Stimulated activated CD4-positive, alpha-beta T cell treated with anti-CD3 and anti-CD28 coated beads, Interleukin-4, amount 100 ng/mL, for 4 hours (primary cell): ENCODE results near the gene ZNF618.

Source experiments
- DNase-seq, 2 experiments: peaks; one replicate each; pipeline ENCODE4 v3.0.0-alpha.2; 2020

Gene ZNF618

DNA sequence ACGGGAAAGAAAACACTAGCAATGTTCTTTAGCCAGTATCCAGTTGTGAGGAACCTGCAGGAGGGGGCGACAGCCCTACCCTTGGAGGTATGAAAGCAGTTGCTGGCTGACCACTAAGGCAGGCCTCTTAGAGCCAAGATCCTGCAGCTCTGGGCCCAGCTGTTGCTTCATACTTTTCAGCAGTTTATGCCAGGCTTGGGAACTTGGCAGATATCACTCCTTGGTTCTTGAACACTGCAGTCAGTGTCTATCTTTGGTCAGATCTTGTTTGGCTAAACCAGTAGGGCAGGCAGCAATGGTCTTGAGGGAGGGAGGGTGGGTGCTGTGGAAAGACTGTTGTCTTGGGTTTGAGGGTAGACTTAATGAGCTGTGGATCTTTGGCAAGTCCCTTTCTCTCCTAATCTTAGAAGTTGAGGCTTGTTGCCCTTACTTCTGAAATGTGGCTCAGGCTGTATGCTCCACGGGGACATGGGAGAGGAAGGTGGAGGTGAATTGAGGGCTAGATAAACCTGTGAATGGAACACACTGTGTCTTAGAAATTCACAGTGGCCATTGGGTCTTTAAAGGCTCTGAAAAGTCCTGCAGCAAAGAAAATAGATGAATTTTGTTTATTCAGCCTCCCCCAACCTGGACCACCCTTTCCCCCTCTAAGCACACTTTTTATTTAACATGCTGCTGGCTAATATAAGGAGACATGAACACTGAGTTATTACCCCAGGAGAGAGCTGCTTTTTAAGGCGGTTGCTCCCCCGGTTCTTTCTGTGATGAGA is 37.5 kb downstream of the ZNF618 start:
- no peak for DNase-seq

DNA sequence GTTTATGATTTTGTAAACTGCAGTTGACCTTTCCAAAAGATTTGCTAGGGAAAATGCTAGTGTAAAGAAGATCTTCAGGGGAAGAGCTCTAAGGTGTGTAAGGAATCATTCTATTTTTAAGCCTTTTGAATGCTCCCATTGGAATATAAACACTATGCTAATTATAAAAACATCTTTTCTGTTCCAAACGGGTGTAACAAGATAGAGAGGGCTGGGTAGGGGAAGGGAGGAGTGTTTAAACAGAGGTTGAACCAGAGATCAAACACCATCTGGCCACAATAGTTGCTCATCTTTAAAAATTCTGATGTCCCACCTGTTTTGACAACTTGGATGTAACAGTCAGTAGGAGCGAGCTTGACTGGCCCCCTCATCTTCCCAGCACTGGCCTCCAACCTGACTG is 38.4 kb downstream of the ZNF618 start:
- DNase-seq = no peak

GRCh38 chr9:113915817-113916434 is 39.8 kb downstream of the ZNF618 start:
- DNase-seq = no peak

GRCh38 chr9:113916931-113917330 is 40.8 kb downstream of the ZNF618 start:
- no peak for DNase-seq

- DNase-seq = no peak
Measured at GRCh38 chr9:113918697-113919350, 42.7 kb downstream of the ZNF618 start.

DNA sequence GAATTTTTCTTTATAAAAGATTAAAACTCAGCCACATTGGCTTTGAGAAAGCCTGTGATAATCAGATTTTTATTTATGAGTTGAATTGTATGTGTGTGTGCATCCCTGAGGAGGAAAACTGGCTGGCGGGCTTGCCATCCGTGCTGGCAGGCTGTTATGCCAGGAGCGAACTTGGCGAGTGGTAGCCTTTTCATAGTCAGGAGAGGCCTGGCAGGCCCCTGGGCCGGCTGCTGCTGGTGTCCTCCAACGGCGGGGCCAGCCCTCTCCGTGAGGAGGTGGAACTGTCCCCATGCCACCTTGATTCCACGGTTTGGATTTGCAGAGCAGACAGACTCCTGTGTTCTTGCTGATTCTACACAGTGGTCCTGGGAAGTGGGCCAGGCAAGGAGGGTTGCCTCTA is 43.3 kb downstream of the ZNF618 start:
- DNase-seq = no peak

DNA sequence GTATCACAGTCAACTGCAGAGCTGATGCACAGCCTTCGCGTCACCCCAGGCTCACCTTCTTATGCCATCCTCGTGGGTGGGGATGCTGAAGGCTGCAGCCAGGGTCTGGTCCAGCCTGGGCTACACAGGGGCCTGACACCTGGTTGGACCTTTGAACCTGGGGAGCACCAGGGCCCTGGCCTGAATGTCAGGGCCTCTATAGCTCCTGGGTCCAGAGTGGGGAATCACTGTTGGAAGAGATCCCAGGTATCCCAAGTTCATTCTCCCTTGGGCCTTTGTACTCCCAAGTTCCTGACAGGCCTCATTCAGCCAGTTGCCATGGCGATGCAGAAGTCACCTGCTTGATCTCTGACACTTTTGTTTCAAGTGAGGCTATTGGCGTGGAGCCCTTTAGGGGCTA is 43.8 kb downstream of the ZNF618 start:
- no peak for DNase-seq

GRCh38 chr9:113920872-113921271 is 44.8 kb downstream of the ZNF618 start:
- DNase-seq = no peak

DNA sequence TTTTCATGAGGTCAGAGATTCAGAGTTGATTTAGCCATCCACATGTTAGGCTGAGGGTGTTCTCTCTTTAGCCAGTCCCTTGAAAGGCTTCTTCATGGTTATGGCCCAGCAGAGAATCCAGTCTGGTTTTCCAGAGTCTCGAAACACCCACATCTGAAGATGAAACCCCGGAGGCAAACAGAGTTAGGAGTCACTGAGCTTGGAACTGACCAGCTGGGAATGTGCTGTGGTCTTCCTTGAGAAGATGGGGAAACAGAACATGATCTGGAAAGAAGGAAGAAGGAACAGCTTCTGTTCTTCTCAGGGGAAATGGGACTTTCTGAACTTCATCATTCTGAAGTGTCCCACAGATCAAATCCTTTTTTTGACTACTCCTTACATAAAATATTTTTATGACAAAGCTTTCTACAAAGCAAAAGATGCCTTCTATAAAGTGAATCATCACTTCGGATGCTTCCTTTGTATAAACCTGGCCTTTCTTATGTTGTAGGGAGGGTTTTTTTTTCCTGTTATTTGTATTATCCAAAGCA is 45.4 kb downstream of the ZNF618 start:
- DNase-seq = no peak

- DNase-seq = no peak
Measured at GRCh38 chr9:113922160-113922559, 46.1 kb downstream of the ZNF618 start.

DNA sequence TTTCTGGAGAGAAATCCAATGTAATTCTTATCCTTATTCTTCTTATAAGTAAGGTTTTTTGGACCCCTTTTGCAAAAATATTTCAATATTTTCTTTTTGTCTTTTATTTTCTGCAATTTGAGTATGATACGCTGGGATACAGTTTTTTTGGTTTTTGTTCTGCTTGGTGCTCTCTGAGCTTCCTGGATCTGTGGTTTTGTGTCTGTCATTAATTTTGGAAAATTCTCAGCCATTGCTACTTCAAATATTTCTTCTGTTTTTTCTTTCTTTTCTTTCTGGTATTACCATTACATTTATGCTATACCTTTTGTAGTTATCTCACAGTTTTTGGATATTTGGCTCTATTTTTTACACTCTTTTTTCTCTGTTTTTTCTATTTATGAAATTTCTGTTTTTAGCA is 50.1 kb downstream of the ZNF618 start:
- DNase-seq = no peak

DNA sequence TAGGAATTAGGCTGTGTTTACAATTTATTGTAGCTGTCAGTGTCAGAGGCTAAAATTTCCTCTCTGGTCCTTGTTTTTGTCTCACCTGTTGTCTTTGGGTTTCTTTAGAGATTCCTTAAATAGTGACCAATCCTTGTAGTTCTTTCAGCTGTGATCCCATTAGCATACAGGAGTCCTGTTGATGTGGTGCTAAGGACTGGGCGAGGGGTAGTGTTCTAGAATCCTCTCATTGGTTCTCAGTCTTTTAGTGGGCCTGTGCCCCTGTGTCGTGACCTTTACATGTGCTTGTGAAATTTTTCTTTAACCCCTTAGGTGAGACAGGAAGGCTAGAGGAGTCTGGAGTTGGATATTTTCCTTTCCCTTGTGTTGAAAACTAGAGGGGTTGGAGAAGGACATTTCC is 51.2 kb downstream of the ZNF618 start:
- no peak for DNase-seq

DNA sequence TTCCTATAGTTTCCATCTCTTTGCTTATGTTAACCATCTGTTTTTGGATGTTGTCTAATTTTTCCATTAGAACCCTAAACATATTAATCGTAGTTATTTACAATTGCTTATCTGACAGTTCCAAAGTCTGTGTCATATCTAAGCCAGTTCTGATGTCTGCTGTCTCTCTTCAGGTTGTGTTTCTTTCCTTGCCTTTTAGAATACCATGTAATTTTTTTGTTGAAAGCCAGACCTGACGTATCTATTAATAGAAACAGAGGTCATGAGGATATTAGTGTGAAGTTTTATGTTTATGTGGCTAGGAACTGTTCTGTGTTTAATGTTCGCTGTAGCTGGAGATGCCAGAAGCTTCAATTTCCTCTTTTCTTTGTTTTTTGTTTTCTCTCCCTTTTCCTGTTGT is 52.2 kb downstream of the ZNF618 start:
- no peak for DNase-seq

DNA sequence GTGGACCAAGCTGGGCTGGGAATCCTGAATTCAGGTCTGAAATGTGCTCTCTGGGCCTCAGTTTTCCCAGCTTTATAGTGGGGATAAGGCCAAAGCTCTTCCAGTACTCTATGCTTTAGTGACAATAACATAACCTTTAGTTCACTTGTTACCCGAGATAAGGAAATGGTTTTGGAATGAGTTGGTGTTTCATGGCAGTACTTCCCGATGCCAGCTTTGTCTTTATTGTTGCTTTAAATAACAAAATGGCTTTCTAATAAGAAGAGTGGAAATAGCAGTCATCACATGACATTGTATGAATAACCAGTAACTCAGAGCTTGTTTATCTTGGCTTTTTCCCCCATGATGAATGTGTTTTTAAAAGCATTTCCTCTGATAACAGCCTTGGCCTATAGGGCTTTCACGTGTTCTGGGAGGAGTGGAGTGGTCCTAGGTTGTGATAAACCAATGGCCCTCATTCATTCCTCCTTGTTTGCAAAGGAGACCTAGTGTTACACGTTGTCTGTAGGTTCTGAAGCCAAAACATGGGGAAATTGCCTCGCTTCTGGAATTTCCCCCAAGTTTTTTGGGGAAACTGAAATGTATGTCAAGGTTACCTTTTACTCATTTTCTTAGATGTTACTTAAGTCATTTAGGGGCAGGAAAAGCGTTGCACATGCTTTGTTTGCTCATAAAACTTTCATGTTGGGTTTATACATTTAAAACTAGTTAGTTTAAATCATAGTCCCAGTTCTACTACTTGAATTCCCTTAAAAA is 53.7 kb downstream of the ZNF618 start:
- no peak for DNase-seq

GRCh38 chr9:113930390-113930783 is 54.3 kb downstream of the ZNF618 start:
- DNase-seq = no peak

DNA sequence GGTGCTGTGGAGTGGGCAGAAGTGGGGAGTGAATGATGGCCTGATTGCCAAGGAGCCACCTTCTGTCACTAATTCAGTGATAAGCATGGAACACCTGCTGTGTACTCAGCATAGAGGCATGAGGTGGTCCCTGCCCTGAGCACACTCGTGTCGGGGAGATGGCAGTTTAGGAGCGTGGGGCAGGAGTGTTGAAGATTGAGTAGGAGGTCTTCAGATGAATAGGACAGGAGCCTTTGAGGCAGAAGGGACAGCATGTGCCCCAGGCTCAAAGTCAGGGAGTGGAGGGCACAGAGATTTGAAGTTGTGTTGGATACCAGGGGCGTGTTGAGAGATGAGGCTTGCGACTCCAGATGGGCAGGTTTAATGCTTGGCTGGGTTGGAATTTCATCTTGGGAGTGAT is 55.0 kb downstream of the ZNF618 start:
- DNase-seq = no peak

- DNase-seq = no peak
Measured at GRCh38 chr9:113931777-113932176, 55.7 kb downstream of the ZNF618 start.

GRCh38 chr9:113932906-113933584 is 56.9 kb downstream of the ZNF618 start:
- no peak for DNase-seq

DNA sequence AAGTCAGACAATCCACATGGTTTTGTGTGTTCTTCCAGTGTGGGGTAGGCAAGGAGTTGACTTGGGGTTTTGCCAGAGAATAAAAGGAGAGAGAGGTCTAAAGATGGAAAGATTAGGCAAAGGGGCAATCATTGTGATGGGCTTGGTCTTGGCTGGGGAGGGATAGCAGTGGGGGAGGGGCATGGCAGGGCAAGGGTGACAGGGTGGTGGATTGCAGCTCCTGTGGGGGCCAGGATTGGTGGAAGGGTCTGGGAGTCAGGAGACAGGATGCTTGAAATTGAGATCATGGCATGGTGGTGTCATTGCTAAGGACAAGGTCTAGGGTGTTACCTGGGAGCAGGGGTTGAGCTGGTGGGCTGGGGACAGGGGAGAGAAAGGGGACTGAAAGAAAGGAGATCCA is 57.6 kb downstream of the ZNF618 start:
- DNase-seq = no peak

DNA sequence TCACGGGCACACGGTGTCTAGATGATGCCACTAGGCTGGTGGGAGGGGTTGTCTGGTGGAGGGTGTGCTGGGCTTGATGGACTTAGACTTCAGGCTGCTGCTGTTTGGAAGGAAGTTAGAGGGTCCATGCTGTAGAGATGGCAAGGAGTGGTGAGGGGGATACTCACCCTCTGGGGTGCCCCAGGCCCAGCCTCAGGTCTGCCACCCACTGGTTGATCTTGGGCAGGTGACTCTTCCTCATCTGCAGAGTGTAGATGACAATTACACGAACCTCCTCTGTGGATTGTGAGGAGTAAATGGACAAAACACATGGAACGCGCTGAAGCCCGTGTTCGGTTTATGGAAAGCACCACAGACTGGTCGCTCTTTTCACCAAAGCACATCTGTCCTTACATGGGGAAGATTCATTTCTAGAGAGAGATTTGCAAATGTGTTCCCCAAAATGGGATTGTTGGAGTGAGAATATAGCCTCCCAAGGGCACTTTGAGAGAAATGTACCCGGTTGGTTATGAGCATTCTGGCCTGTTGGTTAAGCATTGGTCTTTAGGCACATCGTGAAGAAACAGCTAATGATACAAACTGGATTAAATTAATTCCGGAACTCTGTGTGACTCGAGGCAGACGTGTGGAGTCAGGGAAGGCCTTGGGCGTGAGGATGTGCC is 58.2 kb downstream of the ZNF618 start:
- no peak for DNase-seq

GRCh38 chr9:113934829-113935676 is 58.9 kb downstream of the ZNF618 start:
- DNase-seq = no peak
